H1 (cell line): ENCODE results near the gene ADA. TPM values are rescaled to one million over a fixed set of nuclear protein-coding genes. Genes with fewer than 3 reads are reported as not detected.

Experiments
- CTCF ChIA-PET: fragments of 300-600 bp; sonication (Branson Sonifier 250); formaldehyde crosslinking; loops from one replicate; lab custom pipeline; 2021; ENCODE audit not compliant: partially characterized antibody; lab: Charles Lee
- POLR2A ChIA-PET: fragments of 300-600 bp; sonication (Branson Sonifier 250); formaldehyde crosslinking; loops from one replicate; lab custom pipeline; 2021; ENCODE audit warnings: inconsistent platforms; ENCODE audit not compliant: partially characterized antibody; lab: Charles Lee
- DNase-seq, 2 experiments: peaks; one replicate each; pipeline versions ENCODE4 v3.0.0 to v3.0.0-alpha.2; 2010 to 2022; ENCODE audit warnings: low spot score in 2 of 2, low read depth in 1 of 2, mixed read lengths in 1 of 2
- FAIRE-seq: peaks from 2 replicates; lab custom pipeline; 2011; peaks lifted over from hg19 to GRCh38; lab: Jason Lieb, UNC
- H2AFZ ChIP-seq: 2 replicates; pipeline ENCODE4 v1.8.1; 2012; ENCODE audit warnings: low read length, inconsistent platforms
- H2AK5ac ChIP-seq: 2 replicates; pipeline ENCODE4 v1.6.1; 2013; ENCODE audit warnings: low read depth, low read length
- H2BK120ac ChIP-seq: replicated peaks from 2 replicates; pipeline ENCODE3; 2013; ENCODE audit warnings: low read depth, low read length, inconsistent platforms
- H2BK12ac ChIP-seq: 2 replicates; pipeline ENCODE4 v1.6.1; 2013; ENCODE audit warnings: low read depth, low read length
- H2BK15ac ChIP-seq: 2 replicates; pipeline ENCODE4 v1.6.1; 2013; ENCODE audit warnings: low read length
- H2BK20ac ChIP-seq: 2 replicates; pipeline ENCODE4 v1.6.1; 2013; ENCODE audit warnings: low read length
- H2BK5ac ChIP-seq: 2 replicates; pipeline ENCODE4 v1.6.1; 2013; ENCODE audit warnings: low read depth, low read length
- H3K14ac ChIP-seq: 2 replicates; pipeline ENCODE4 v1.6.1; 2013; ENCODE audit warnings: inconsistent platforms; ENCODE audit not compliant: insufficient read length
- H3K18ac ChIP-seq: 2 replicates; pipeline ENCODE4 v1.6.1; 2013; ENCODE audit warnings: low read length; ENCODE audit errors: extremely low read depth
- H3K23ac ChIP-seq: 2 replicates; pipeline ENCODE4 v1.6.1; 2013; ENCODE audit warnings: inconsistent platforms; ENCODE audit not compliant: insufficient read length
- H3K23me2 ChIP-seq: 2 replicates; pipeline ENCODE4 v1.6.1; 2013; ENCODE audit warnings: low read depth, low read length
- H3K27ac ChIP-seq: 2 replicates; pipeline ENCODE4 v1.6.1; 2011; ENCODE audit warnings: low read depth, low read length, inconsistent platforms
- H3K27me3 ChIP-seq, 4 experiments: replicated peaks in 1 of 4; 1 replicate in 1 of 4; 2 replicates in 3 of 4; pipeline versions ENCODE4 v1.6.1 to v1.8.1; 2011 to 2013; ENCODE audit warnings: low read length in 3 of 4, mild to moderate bottlenecking in 3 of 4, inconsistent platforms in 2 of 4, mixed read lengths in 2 of 4, moderate library complexity in 1 of 4; ENCODE audit not compliant: control insufficient read depth in 3 of 4, insufficient read depth in 3 of 4; ENCODE audit errors: extremely low read depth in 1 of 4
- H3K36me3 ChIP-seq, 4 experiments: 2 replicates each; pipeline versions ENCODE4 v1.6.1 to v1.8.1; 2011 to 2013; ENCODE audit warnings: mild to moderate bottlenecking in 4 of 4, low read length in 3 of 4, moderate library complexity in 2 of 4, control low read depth in 1 of 4, inconsistent platforms in 1 of 4; ENCODE audit not compliant: insufficient read depth in 4 of 4, control insufficient read depth in 2 of 4
- H3K4ac ChIP-seq: replicated peaks from 2 replicates; pipeline ENCODE3; 2013; ENCODE audit warnings: low read length, low read depth, mixed read lengths, inconsistent platforms; ENCODE audit not compliant: insufficient read length
- H3K4me1 ChIP-seq, 4 experiments: replicated peaks in 1 of 4; 1 replicate in 1 of 4; 2 replicates in 3 of 4; pipeline versions ENCODE4 v1.6.1 to v1.8.1; 2011 to 2013; ENCODE audit warnings: low read length in 3 of 4, inconsistent platforms in 2 of 4, mixed read lengths in 1 of 4; ENCODE audit not compliant: insufficient read depth in 4 of 4, control insufficient read depth in 3 of 4
- H3K4me2 ChIP-seq, 2 experiments: 2 replicates each; pipeline versions ENCODE4 v1.6.1 to v1.8.1; 2011 to 2013; ENCODE audit warnings: low read depth in 2 of 2, low read length in 2 of 2, control low read depth in 1 of 2, inconsistent platforms in 1 of 2, mild to moderate bottlenecking in 1 of 2; ENCODE audit not compliant: insufficient read depth in 1 of 2
- H3K4me3 ChIP-seq, 4 experiments: fragments of 200-600, 300-600 bp in 1 of 4; sonication (generic), shearing (Covaris generic), sonication (Bioruptor Twin) in 1 of 4; 2 replicates each; pipeline versions ENCODE4 v1.5.1 to v1.8.1; 2011 to 2016; ENCODE audit warnings: low read length in 4 of 4, low read depth in 3 of 4, control low read depth in 2 of 4, inconsistent platforms in 2 of 4, mild to moderate bottlenecking in 2 of 4, mixed read lengths in 1 of 4, moderate library complexity in 1 of 4; ENCODE audit not compliant: insufficient read depth in 2 of 4; ENCODE audit errors: extremely low read depth in 1 of 4
- H3K56ac ChIP-seq: replicated peaks from 2 replicates; pipeline ENCODE3; 2013; ENCODE audit warnings: low read depth, mild to moderate bottlenecking, mixed read lengths, low read length, inconsistent platforms; ENCODE audit not compliant: insufficient read length
- H3K79me1 ChIP-seq: 2 replicates; pipeline ENCODE4 v1.6.1; 2013; ENCODE audit warnings: low read depth, low read length, control low read depth
- H3K79me2 ChIP-seq, 2 experiments: 2 replicates each; pipeline versions ENCODE4 v1.6.1 to v1.8.1; 2012 to 2013; ENCODE audit warnings: low read length in 2 of 2, mild to moderate bottlenecking in 2 of 2, inconsistent platforms in 1 of 2; ENCODE audit not compliant: insufficient read depth in 2 of 2, control insufficient read depth in 1 of 2
- H3K9ac ChIP-seq, 4 experiments: replicated peaks in 1 of 4; 1 replicate in 1 of 4; 2 replicates in 3 of 4; pipeline versions ENCODE4 v1.6.1 to v1.8.1; 2011 to 2013; ENCODE audit warnings: low read depth in 3 of 4, low read length in 3 of 4, control low read depth in 2 of 4, mild to moderate bottlenecking in 2 of 4, moderate library complexity in 2 of 4, inconsistent platforms in 1 of 4; ENCODE audit errors: extremely low read depth in 1 of 4
- H3K9me3 ChIP-seq, 2 experiments: 2 replicates each; pipeline versions ENCODE4 v1.6.1 to v1.8.1; 2012 to 2013; ENCODE audit warnings: mild to moderate bottlenecking in 2 of 2, moderate library complexity in 2 of 2, control low read depth in 1 of 2, inconsistent platforms in 1 of 2, low read depth in 1 of 2, low read length in 1 of 2, mixed read lengths in 1 of 2; ENCODE audit not compliant: insufficient read depth in 2 of 2
- H4K20me1 ChIP-seq, 2 experiments: replicated peaks in 1 of 2; 2 replicates each; pipeline versions ENCODE3 to v1.8.1; 2011 to 2013; ENCODE audit warnings: inconsistent platforms in 2 of 2, low read length in 2 of 2, mild to moderate bottlenecking in 1 of 2; ENCODE audit not compliant: insufficient read depth in 2 of 2, control insufficient read depth in 1 of 2
- H4K5ac ChIP-seq: 2 replicates; pipeline ENCODE4 v1.6.1; 2013; ENCODE audit warnings: low read length, low read depth, mixed read lengths, inconsistent platforms; ENCODE audit not compliant: insufficient read length
- H4K8ac ChIP-seq: 2 replicates; pipeline ENCODE4 v1.8.0; 2013; ENCODE audit warnings: mild to moderate bottlenecking, moderate library complexity, low read length, inconsistent platforms; ENCODE audit not compliant: insufficient read depth; ENCODE audit errors: extremely low read depth
- H4K91ac ChIP-seq: replicated peaks from 2 replicates; pipeline ENCODE3; 2013; ENCODE audit warnings: low read length, mixed read lengths, inconsistent platforms; ENCODE audit not compliant: insufficient read length
- BCL11A ChIP-seq, 2 experiments: IDR thresholded peaks; one replicate each; pipeline ENCODE4 v1.6.1; 2011; ENCODE audit warnings: low read depth in 2 of 2, low read length in 2 of 2, mild to moderate bottlenecking in 2 of 2
- GTF2F1 ChIP-seq: IDR thresholded peaks from 2 replicates; pipeline ENCODE4 v1.6.1; 2012; ENCODE audit warnings: low read depth, low read length, improper control_type of control experiment, borderline replicate concordance
- RBBP5 ChIP-seq: IDR thresholded peaks from 2 replicates; pipeline ENCODE4 v1.7.1; 2012; ENCODE audit warnings: low read depth, mild to moderate bottlenecking, inconsistent platforms, low read length, moderate library complexity, borderline replicate concordance
- WGBS, 2 experiments: shearing (Covaris generic) in 1 of 2; methylation state at CpG; one replicate each; pipeline versions ENCODE4 v1.1.6 to v1.1.7; 2013 to 2015; ENCODE audit warnings: low lambda C conversion rate in 2 of 2, mixed read lengths in 2 of 2, inconsistent platforms in 1 of 2, low coverage in 1 of 2, missing lambda C conversion rate in 1 of 2; ENCODE audit not compliant: insufficient replicate concordance in 2 of 2, insufficient coverage in 1 of 2, insufficient read length in 1 of 2; ENCODE audit errors: extremely low coverage in 1 of 2, missing lambda C conversion rate in 1 of 2; 5-methylcytosine and 5-hydroxymethylcytosine counted together
- polyA plus RNA-seq, 7 experiments: library from polyadenylated mRNA; depleted of rRNA in 3 of 7; stranded (reverse) in 5 of 7; unstranded in 2 of 7; fragments of >200 nt in 5 of 7; fragments of 200-250 nt in 2 of 7; gene quantifications; 1 replicate in 5 of 7; 2 replicates in 1 of 7; 4 replicates in 1 of 7; pipeline versions ENCODE4 v1.2.1 to v1.2.3, GENCODE V29; 2011 to 2013; ENCODE audit warnings: missing spikeins in 2 of 7, mixed read lengths in 2 of 7
- total RNA-seq: library from RNA; stranded (reverse); fragmentation: NEBNext Ultra II Directional; extraction: Animal tissue kit (Norgen Biotek cat#: 25700); gene quantifications from 2 replicates; pipeline ENCODE4 v1.2.1, GENCODE V29; 2021

ADA gene
- total and polyA plus RNA-seq, 2 of the 8 experiments (the other 6 are each of a cell fraction or from before 2014, with no cell fraction given): 19.9 to 32.8 TPM

DNA sequence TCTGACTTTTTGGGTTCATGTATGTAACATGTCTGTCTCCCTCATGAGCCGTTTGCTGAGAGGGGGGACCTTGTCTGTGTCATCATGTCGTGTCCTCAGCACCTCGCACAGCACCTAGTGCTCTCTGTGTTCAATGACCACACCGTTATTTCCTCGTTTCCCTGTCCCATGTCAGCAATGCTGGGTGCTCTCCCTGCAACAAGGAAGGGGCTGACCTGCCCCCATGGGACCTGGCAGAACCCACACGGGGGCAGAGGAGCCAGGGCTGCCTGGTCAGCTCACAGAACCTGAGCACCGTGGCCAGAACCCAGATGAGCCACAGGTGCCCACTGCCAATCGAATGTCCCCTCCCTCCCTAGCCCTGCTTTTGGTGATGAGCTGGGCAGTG, 7.3 kb downstream of the ADA start:
- H2BK20ac ChIP-seq: peak overlapping the region; percentile 97
- POLR2A ChIA-PET: interaction anchor here (1.2 kb wide), 1 partner anchor 16 kb away, joined by 3 read pairs; no protein-coding TSS in a partner anchor
- 86% methylated on average over 8 of the region's 8 CpGs; no CpG with 5 or more reads in 1 of the 2 experiments for whole genome bisulfite sequencing, 2 experiments
- H2BK5ac ChIP-seq: peak overlapping the region; percentile 83
- H3K27me3 ChIP-seq: no peaks in the 10 kb centered on the region
- H4K8ac ChIP-seq: peak overlapping the region; percentile 64; the same call in 1 of the 2 replicates
- peak overlapping the region; percentile 36 for H4K91ac ChIP-seq
- H4K5ac ChIP-seq: no peak overlapping the region
- H3K18ac ChIP-seq: peak overlapping the region; percentile 42
- H3K4me2 ChIP-seq: no peak overlapping the region
- H3K9me3 ChIP-seq: no peaks in the 10 kb centered on the region
- H2BK120ac ChIP-seq: no peak overlapping the region
- H3K56ac ChIP-seq: no peak overlapping the region
- peaks cover 17 to 42% (median 29%) of the 10 kb centered on the region in 4 experiments for H3K4me1 ChIP-seq
- H3K4ac ChIP-seq: no peak overlapping the region
- H2BK12ac ChIP-seq: peak overlapping the region; percentile 60
- H3K23me2 ChIP-seq: no peaks in the 10 kb centered on the region
- DNase-seq (no peak), FAIRE-seq (no peak)
- H3K36me3 ChIP-seq: peaks cover 0 to 2% (median 0%) of the 10 kb centered on the region in 4 experiments; a peak in 1 of 8 replicates
- H3K14ac ChIP-seq: no peak overlapping the region
- H3K27ac ChIP-seq: no peak overlapping the region
- TF ChIP-seq RBBP5: no peak
- TF ChIP-seq BCL11A (IDR thresholded peaks at IDR 0.05; ENCODE audit: low read depth in 2 of 2, low read length in 2 of 2): no peak
- no peak for TF ChIP-seq GTF2F1
- H3K9ac ChIP-seq: no peak overlapping the region
- peak overlapping the region; percentile 100 for H2BK15ac ChIP-seq
- H3K4me3 ChIP-seq: no peak overlapping the region
- H2AFZ ChIP-seq: no peak overlapping the region
- H3K23ac ChIP-seq: no peak overlapping the region
- CTCF ChIA-PET: interaction anchor here (0.9 to 11.0 kb wide), 6 partner anchors 12 to 141 kb away, joined by 3 to 83 read pairs (median 4); no protein-coding TSS in a partner anchor
- no peaks in the 10 kb centered on the region for H4K20me1 ChIP-seq
- H2AK5ac ChIP-seq: peak overlapping the region; percentile 98
- H3K79me1 ChIP-seq: 0 out of 2 replicates have a peak, but pooled peaks cover 2% of the 10 kb centered on the region
- no peaks in the 10 kb centered on the region for H3K79me2 ChIP-seq
